ENCODE results near the gene WDR44.
"Not testable (repeated sequence)": the region's sequence is repeated elsewhere in the genome, so short reads cannot be mapped to it uniquely, and the experiment has no call there.

Gene WDR44

GRCh38 chrX:118360429-118361125, 14.7 kb downstream of the WDR44 start:
- DNase-seq: no peak

GRCh38 chrX:118364261-118364660, 18.4 kb downstream of the WDR44 start:
- DNase-seq: no peak

- DNase-seq: no peak
Observed at GRCh38 chrX:118367338-118367737, 21.4 kb downstream of the WDR44 start.

- no peak for DNase-seq
Observed at GRCh38 chrX:118368398-118368797, 22.5 kb downstream of the WDR44 start.

- DNase-seq: no peak
Observed at GRCh38 chrX:118370921-118371624, 25.2 kb downstream of the WDR44 start.

GRCh38 chrX:118373538-118373937, 27.6 kb downstream of the WDR44 start:
- DNase-seq: no peak

GRCh38 chrX:118383120-118383519, 37.2 kb downstream of the WDR44 start:
- no peak for DNase-seq

- no peak for DNase-seq
Observed at GRCh38 chrX:118392716-118393115, 46.8 kb downstream of the WDR44 start.

- no peak for DNase-seq
Observed at GRCh38 chrX:118396113-118396512, 50.2 kb downstream of the WDR44 start.

- DNase-seq: no peak
Observed at GRCh38 chrX:118418811-118419251, 72.9 kb downstream of the WDR44 start.

- DNase-seq: no peak
Observed at GRCh38 chrX:118420462-118420861, 74.6 kb downstream of the WDR44 start.

GRCh38 chrX:118423558-118423957, 77.7 kb downstream of the WDR44 start:
- DNase-seq: no peak

GRCh38 chrX:118432799-118433198, 86.9 kb downstream of the WDR44 start:
- DNase-seq: no peak

GRCh38 chrX:118437283-118437682, 91.4 kb downstream of the WDR44 start:
- DNase-seq: no peak

- DNase-seq: no peak
Observed at GRCh38 chrX:118448273-118448783, 102.4 kb downstream of the WDR44 start.

GRCh38 chrX:118455013-118455412, 109.1 kb downstream of the WDR44 start:
- no peak for DNase-seq

- no peak for DNase-seq
Observed at GRCh38 chrX:118459494-118459893, 113.6 kb downstream of the WDR44 start.

GRCh38 chrX:118464501-118464900, 118.6 kb downstream of the WDR44 start:
- DNase-seq: no peak

- no peak for DNase-seq
Observed at GRCh38 chrX:118468122-118468521, 122.2 kb downstream of the WDR44 start.

GRCh38 chrX:118470721-118471347, 124.9 kb downstream of the WDR44 start:
- DNase-seq: not testable (repeated sequence)

- no peak for DNase-seq
Observed at GRCh38 chrX:118474586-118474985, 128.7 kb downstream of the WDR44 start.

- no peak for DNase-seq
Observed at GRCh38 chrX:118475903-118476302, 130.0 kb downstream of the WDR44 start.

GRCh38 chrX:118480172-118480571, 134.3 kb downstream of the WDR44 start:
- no peak for DNase-seq

GRCh38 chrX:118482384-118482783, 136.5 kb downstream of the WDR44 start:
- not testable (repeated sequence) for DNase-seq

Measured in activated CD8-positive, alpha-beta memory T cell treated with anti-CD3 and anti-CD28 coated beads for 24 hours (primary cell).